Ramos (cell line): Measurements from ENCODE around the gene NEURL1.
"Not testable (repeated sequence)": the region's sequence is repeated elsewhere in the genome, so short reads cannot be mapped to it uniquely, and the experiment has no call there.

Experiments used
- in situ Hi-C: fragments of 300-500 bp; cut with MboI; formaldehyde crosslinking; loops from one replicate; pipeline ENCODE4 v1.14.3; 2022; ENCODE audit warnings: low sequenced_read_pairs; ENCODE audit not compliant: unreplicated experiment

NEURL1 gene

DNA sequence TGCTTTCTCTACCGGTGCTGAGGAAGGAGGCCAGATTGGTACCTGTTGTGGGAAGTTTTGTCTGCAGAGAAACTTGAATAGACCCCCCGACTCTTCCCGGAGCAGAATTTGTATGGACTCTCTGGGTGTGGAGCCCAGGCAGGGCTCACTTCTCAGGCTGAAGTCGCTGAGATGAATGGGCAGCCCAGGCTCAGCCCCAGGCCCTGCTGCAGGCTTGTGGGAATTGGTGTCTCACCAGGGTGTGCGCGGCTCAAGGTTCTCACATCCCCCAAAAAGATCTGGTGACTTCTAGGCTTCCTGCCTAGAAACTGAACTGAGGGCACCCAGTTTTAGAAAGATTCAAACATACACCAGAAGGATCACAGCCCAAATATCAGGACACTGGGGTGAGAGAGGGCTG, 103.5 kb downstream of the NEURL1 start:
- in situ Hi-C loops: no loop called here

DNA sequence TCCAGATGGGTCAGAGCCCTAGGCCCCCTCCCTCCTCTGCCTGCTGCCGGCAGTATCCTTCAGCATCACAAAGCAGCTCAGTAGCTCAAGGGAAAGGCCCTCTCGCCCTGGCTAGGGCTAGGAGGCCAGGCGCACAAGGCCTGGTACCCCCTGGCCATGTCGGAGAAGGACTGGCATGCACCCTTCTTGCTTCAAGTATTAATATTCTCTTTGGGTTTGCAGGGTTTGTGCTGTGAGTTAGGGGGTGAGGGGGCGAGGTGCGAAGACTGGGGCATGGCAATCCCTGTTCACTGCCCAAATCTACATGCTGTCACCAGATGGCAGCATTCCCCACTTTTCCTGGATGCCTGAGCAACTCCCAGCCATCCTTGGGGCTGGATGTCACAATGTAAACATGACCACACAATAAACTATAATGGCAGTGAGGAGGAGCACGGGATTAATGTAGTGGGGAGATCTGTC, 105.2 kb downstream of the NEURL1 start:
- in situ Hi-C loops: no loop called here

DNA sequence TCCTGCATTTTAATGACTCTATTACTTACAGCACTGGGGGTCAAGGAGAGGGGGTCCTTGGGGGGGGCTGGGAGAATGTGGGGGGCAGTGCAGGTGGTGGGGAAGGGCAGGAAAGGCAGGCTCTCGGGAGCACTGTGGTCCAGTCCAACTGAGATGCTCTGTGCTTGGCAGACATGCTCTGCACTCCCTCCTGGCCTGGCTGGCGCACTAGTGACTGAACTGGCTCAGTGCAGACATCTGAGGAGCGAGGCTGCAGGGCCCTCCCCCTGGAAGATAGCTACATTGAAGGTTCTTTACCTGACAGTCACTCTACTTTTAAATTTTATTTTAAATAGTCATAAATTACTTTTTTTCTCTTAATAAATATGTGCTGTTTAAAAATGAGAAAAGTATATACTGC, 105.7 kb downstream of the NEURL1 start:
- in situ Hi-C loops: no loop called here

DNA sequence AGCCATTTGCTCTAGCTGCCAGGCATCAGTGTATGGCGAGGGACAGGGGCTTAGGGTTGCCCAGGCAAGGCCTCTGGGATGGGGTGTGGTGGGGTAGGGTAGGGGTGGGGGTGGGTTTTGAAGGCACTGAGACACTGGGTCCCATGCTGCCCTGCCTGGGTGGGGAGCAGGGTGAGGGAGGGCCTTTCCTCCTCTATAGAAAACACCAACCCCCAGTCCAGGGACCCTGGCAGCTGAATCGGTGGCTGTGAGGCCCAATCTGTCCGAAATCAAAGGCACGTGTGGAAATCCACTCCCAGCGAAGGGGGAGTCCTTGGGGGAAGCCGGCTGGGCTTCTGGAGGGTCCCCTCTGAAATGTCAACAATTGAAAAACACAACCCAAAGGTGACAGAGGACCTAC, 106.4 kb downstream of the NEURL1 start:
- in situ Hi-C loops: no loop called here

DNA sequence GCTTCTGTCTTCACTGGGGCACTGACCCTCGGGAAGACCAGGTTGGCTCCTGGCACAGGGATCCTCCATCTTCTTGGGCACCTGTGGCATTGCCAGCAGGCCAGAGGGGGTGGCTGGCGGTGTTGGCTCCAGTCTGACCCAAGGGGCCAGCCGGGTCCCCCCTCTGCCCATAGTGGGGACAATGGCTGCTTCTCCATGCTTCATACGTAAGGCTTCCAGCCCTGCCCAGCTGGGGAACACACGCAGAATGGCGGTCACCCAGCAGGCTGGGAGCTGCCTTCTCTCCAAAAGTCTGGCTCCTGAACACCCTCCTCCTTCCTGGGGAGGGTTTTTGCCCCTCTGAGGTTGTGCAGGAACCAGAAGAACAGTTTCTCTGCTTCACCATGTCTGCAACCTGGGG, 106.8 kb downstream of the NEURL1 start:
- in situ Hi-C loops: no loop called here

DNA sequence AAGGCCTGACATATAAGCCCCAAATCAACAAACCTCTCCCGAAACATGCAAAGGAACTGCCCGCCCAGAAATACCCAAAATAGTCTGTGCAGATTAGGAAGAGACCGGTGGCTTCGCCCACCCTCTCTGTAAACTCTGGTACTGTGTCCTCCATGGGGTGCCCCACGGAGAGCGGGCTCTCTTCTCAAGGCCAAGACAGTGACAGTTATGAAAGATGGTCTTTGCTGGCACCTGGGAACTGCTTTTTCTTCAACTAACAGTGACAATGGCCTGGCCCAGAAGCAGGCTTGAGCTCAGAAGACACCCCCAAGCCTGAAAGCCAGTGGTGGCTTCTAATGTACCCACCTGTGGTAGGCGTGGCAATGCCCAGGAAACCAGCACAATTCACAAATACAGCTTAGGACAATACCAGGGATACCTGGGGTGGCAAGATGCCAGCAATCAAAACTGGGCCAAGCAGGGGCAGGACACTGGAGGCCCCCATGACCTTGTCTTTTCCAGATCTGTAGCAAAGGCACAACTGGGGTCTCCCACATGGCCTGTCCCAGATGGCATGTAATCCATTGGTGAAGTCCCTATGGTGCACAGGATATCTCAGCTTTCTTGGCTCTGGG, 107.6 kb downstream of the NEURL1 start:
- in situ Hi-C loops: no loop called here

DNA sequence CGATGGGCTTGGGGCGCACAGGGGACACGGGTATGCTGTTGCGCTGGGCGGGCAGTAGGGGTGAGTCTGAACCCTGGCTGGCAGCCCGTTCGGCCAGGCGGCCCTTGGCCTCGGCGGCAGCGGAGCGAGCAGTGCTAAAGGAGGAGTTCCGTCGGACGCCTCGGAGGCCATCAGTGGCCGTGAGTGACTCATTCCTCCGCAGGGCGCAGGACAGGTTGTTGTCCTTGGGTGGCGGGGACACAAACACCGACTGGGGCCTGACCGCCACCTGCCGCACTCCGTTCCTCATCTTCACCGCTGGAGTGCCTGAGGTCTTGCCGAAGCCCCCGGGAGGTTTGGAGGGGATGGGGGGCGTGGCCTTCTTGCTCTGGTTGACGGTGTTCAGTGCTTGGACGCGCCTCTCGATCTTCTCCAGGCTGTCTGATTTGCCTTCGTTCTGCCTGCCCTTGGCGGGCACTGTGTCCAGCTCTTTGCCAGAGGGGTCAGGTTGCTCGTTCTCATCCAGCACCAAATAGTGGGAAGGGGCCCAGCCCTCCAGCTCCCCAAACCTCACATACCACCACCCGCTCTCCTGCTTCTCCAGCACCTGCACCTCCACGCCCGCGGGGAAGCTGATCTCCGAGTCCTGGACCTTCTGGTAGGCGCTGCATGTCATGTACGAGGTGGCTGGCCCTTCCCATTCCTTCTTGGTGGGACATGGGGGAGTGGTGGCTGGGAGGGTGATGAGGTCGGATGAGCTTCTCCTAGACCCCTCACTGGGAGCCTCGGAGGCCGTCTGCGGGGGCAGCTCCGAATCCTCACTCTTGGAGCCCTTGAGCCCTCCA, 108.7 kb downstream of the NEURL1 start:
- in situ Hi-C loops: no loop called here

DNA sequence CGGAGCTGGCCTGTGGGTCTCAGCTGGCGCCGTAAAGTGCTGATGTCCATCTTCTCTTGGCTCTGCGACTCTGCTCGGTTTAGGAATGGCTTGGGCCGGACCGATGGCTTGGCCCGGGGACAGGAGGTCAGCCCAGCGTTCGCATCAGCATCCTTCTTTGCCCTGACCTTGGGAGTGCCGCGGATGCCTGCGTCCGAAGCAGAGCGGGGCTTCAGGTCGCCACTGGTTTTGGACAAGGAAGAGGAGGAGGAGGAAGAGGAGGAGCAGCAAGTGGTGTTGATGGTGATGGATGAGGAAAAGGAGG, 109.3 kb downstream of the NEURL1 start:
- in situ Hi-C loops: no loop called here

DNA sequence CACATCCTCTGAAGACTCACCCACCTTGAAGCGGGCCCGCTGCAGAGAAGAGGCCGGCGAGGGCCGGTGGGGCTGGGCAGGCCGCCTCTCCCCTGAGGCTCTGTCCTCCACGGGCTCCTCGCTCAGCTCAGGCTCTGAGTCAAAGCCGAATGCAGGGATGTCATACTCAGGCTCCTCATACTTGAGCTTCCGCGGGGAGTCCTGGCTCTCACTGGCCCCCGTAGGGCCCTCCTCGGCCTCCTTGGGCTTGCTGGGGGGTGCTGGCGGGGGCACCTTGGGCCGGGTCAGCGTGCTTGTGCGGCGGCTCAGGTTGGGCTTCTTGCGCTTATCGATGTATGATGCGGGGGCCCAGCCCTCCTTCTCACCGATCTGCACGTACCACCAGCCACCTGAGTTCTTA, 109.9 kb downstream of the NEURL1 start:
- in situ Hi-C loops: no loop called here

DNA sequence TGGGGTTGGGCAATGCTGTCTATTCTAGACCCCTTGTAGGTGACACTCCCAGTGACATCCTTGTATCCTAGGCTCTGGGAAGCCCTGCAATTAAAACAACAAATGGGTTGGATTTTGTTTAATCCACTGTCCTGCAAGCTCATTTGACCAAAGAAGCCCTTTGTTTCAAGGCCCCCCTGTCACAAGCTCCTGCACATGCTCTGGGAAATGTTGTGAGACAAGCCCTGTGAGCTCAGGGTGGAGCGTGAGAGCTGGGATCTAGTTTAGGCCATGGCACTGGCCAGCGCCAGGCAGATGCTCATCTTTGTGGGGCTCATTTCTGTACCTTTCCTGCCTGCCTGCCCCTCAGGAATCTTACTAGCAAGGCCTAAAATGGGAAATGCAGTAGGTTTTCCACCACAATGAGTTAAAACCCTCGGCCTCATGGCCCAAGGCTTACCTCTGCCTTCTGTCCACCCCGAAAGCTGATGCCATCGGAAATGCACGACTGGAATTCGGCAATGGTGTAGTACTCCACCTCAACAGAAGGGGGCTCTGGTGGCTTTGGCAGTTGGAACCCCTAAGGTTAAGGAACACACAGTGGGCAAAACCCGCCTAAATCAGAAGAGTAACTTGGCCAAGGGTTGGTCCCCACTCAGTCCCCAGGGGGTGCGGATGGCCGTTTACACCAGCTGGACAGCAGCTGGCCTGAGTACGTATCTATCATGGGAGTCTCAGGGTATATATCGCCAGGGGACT, 112.0 kb downstream of the NEURL1 start:
- in situ Hi-C loops: no loop called here

DNA sequence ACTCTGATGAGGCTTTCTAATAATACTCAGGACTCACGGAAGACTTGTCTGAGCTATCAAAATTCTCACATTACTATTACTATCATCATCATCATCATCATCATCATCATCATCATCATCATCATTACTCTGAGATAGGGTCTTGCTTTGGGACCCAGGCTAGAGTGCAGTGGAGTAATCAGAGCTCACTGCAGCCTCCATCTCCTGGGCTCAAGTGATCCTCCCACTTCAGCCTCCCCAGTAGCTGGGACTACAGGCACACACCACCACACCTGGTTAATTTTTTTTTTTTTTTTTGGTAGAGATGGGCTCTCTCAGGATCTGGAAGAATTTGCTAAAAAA, 112.6 kb downstream of the NEURL1 start:
- in situ Hi-C loops: not testable (repeated sequence)

DNA sequence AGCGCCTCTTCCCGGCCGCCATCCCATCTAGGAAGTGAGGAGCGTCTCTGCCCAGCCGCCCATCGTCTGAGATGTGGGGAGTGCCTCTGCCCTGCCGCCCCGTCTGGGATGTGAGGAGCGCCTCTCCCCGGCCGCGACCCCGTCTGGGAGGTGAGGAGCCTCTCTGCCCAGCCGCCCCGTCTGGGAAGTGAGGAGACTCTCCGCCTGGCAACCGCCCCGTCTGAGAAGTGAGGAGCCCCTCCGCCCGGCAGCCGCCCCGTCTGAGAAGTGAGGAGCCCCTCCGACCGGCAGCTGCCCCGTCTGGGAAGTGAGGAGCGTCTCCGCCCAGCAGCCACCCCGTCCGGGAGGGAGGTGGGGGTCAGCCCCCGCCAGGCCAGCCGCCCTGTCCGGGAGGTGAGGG, 113.5 kb downstream of the NEURL1 start:
- in situ Hi-C loops: not testable (repeated sequence)

DNA sequence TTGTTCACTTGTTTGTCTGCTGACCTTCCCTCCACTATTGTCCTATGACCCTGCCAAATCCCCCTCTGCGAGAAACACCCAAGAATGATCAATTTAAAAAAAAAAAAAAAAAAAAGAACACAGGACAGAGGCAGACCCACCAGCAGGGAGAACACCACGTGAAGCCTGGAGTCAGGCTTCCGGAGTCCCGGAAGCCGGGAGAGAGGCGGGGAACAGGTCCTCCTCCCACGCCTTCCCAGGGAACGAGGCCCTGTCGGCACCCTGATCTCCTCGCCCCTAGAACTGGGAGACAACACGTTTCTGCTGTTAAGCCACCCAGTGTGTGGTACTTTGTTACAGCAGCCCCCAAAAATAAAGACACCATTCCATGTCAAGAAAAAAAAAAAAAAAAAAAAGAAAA, 114.6 kb downstream of the NEURL1 start:
- in situ Hi-C loops: not testable (repeated sequence)

DNA sequence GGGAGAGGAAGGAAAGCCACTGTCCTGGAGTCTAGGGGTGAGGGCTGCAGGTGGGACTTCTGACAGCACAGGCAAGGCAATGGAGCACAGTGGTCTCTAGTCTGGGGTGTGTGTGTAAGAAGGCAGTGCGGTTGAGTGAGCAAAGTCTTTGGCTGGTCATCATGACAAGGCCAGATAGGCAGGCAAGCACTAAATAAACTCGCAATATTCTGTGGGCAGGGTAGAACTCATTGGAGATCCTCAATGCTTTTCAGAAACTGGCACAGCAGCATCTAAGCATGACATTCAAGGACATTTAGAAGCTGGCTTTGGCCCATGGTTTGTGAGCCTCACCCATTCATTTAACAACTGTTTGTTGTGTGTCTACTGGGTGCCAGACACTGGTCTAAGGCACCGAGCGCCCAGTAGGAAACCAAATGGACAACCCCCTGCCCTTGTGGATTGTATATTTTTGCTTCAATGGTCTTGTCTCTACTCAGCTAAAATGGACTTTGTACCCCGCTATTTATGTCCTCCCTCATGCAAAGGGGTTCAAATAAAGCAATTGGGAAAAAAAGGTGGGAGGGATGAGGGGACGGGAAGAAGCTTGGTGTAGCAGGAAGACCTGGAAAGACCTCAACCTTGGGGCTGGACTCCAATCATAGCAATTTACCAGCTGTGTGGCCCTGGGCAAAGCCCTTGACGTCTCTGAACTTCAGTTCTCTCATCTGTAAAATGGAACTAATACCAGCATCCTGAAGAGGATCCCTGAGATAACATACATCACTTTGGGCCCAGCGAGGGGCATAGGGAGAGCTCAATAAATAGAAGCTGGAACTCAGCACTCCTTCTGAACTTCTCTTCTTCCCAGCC, 116.0 kb downstream of the NEURL1 start:
- in situ Hi-C loops: loop anchor here (5.0 kb wide), 1 partner anchor 73 kb away; no protein-coding TSS in a partner anchor

DNA sequence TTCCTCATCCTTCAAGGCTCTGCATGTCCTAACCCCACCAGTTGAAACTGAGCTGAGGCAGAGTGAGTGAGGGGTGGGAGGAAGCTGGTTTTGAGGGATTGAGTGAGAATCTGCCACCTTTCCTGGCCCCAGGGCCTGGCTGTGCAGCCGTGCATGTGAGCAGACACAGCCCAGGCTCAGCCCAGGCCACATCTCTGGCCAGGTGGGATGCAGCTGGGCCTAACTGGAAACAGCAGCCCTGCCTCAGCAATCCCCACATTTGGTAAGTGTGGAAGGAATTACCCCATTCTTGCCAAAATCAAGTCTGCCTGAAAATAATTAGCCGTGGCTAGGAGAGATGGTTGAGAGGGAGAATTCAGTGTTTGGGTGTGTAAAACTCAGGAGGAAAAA, 116.6 kb downstream of the NEURL1 start:
- in situ Hi-C loops: loop anchor here (5.0 kb wide), 1 partner anchor 72 kb away; no protein-coding TSS in a partner anchor

DNA sequence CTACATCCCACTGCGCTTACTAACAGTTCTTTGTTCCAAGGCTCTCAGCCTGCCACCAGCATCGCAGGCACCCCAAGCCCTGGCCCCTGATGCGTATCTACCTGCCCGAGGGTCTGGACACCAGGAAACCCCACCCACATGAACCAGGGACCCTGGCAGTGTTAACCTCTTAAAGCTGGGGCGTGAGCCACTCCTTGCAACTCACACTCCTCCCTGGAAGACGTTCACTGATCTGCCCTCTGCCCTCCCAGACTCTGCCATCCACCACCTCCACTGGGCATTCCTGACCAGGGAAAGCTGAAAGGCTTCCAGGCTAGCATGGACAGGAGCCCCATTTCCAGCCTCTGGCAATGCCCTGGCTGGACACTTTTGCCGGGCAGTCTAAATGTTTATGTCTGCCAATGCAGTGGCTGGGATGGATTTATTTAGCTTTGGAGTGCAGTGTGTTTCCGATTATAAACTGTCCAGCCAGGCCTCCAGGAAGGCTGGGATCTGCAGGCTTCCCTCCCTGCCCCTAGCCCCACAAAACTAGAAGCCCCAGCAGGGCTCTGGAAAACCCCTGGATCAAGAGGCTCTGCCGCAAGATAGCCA, 117.5 kb downstream of the NEURL1 start:
- in situ Hi-C loops: loop anchor here (5.0 kb wide), 1 partner anchor 71 kb away; no protein-coding TSS in a partner anchor

DNA sequence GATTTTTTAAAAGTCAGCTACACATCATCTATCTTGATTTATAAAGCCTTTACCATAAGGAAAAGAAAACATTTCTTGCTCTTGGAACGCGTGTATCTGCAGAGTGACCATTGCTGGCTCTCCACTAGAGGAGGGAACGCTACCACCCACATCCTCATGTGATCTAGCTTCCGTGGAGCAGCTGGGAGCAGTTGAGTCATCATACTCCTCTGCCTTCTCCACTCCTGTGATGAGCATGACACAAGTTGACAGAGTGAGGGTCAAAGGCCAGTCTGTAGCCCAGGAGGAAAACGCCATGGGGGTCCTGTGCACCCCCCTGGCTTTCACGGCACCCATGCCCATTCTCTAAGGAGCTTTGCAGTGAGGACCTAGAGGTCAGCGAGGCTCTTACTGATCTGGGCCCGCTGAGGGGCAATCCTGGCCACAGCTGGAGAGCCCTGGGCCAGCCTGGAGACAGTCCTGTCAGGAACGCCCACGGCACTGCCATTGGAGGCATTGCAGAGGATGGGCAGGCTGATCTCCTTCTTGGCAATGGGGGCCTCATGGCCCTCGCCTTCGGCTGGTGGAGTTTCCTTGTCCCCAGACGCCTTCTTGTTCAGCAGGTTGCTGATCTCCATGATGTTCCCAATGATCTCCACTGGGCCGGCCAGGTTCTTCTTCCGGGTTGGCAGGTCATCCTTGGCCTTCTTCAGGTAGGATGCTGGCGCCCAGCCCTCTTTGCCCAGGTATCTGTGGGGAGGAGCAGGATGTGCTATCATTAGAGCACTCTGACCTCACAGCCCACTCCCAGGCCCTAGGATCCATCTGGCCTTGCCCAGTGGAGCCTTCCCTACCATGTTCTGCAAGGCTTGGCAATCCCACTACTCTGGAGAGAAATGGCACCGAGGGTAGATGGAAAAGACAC, 119.2 kb downstream of the NEURL1 start:
- in situ Hi-C loops: loop anchor here (5.0 kb wide), 1 partner anchor 70 kb away; no protein-coding TSS in a partner anchor

DNA sequence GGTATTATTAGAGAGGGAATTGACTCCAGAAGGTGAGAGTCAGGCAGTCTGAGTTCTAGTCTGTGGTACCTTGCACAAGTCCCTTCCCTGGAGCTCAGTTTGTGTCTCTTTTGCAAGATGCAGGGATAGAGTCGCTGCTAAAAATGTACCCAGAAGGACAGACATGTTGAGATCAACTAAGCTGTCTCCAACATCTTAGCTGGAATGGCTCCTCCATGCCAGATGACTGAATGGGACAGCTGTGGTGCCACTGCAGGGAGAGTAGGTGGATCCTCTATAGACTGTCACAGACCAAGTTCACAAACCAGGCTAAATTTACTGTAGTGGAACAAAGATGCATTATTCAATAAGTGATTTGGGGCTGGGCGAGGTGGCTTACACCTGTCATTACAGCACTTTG, 120.1 kb downstream of the NEURL1 start:
- in situ Hi-C loops: loop anchor here (5.0 kb wide), 1 partner anchor 69 kb away; no protein-coding TSS in a partner anchor
